Stimulated activated CD8-positive, alpha-beta memory T cell treated with anti-CD3 and anti-CD28 coated beads, Interleukin-4, amount 100 ng/mL, for 24 hours (primary cell): ENCODE results near the gene PRKCG.
"Not testable (repeated sequence)": the region's sequence is repeated elsewhere in the genome, so short reads cannot be mapped to it uniquely, and the experiment has no call there.

Experiments used
- DNase-seq: peaks from one replicate; pipeline ENCODE4 v3.0.0-alpha.2; 2020; ENCODE audit warnings: low read depth

PRKCG gene

GRCh38 chr19:53944933-53945332 is 62.9 kb downstream of the PRKCG start:
- no peak for DNase-seq

GRCh38 chr19:53945441-53945840 is 63.4 kb downstream of the PRKCG start:
- no peak for DNase-seq

GRCh38 chr19:53945998-53946397 is 64.0 kb downstream of the PRKCG start:
- no peak for DNase-seq

- no peak for DNase-seq
These were observed 65.6 kb downstream of the PRKCG start for GRCh38 chr19:53947624-53948023.

GRCh38 chr19:53948611-53949010 is 66.6 kb downstream of the PRKCG start:
- DNase-seq = not testable (repeated sequence)

- DNase-seq = no peak
These were observed 69.4 kb downstream of the PRKCG start for GRCh38 chr19:53951436-53951835.

- DNase-seq = no peak
These were observed 70.0 kb downstream of the PRKCG start for GRCh38 chr19:53951947-53952346.

- no peak for DNase-seq
These were observed 71.4 kb downstream of the PRKCG start for GRCh38 chr19:53953383-53953782.
